ENCODE results near the gene DIS3L2. TPM values are rescaled to one million over a fixed set of nuclear protein-coding genes. Genes with fewer than 3 reads are reported as not detected.

The DIS3L2 gene
- total and polyA plus RNA-seq, 2 of the 8 experiments (the other 6 are each of a cell fraction or from before 2014, with no cell fraction given) = 11.5 to 21.6 TPM

DNA sequence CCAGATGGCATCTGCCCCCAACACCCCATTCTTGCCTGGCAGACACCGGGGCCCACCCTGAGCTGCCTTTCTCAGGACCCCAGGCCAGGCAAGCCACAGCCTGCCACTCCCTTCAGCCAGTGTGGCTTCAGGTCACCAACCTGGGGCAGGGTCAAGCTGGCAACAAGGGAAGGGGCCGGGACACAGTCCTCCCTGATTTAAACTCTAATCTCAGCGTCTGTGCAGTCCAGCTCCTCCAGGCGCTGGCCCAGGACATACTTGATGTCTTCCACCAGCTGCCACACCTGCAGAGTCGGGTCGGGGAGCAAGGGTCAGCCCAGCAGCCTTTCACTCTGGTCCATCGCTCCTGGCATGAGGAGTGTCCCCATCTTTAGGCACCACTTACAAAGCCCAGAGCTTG lies 388.0 kb downstream of the DIS3L2 start (continued):
- TF ChIP-seq, protein P1, sequence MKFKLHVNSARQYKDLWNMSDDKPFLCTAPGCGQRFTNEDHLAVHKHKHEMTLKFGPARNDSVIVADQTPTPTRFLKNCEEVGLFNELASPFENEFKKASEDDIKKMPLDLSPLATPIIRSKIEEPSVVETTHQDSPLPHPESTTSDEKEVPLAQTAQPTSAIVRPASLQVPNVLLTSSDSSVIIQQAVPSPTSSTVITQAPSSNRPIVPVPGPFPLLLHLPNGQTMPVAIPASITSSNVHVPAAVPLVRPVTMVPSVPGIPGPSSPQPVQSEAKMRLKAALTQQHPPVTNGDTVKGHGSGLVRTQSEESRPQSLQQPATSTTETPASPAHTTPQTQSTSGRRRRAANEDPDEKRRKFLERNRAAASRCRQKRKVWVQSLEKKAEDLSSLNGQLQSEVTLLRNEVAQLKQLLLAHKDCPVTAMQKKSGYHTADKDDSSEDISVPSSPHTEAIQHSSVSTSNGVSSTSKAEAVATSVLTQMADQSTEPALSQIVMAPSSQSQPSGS (IDR thresholded peaks at IDR 0.05; ENCODE audit: low read length) = no peak

All from H1 (cell line).